ENCODE results near the gene MAP2K1.
"Not testable (repeated sequence)": the region's sequence is repeated elsewhere in the genome, so short reads cannot be mapped to it uniquely, and the experiment has no call there.

Gene MAP2K1

GRCh38 chr15:66388576-66388975, 1.9 kb downstream of the MAP2K1 start:
- TF ChIP-seq CTCF (conservative IDR thresholded peaks at IDR 0.05) (no peak), ZFX (IDR thresholded peaks at IDR 0.05) (no peak)
- H3K27ac ChIP-seq = peak overlapping the region; percentile 25

GRCh38 chr15:66389098-66389858, 2.6 kb downstream of the MAP2K1 start:
- peak overlapping the region; percentile 25 for H3K27ac ChIP-seq
- no peak for TF ChIP-seq ZFX (IDR thresholded peaks at IDR 0.05)
- TF ChIP-seq CTCF (conservative IDR thresholded peaks at IDR 0.05) = no peak

- TF ChIP-seq ZFX (IDR thresholded peaks at IDR 0.05) = no peak
- TF ChIP-seq CTCF (conservative IDR thresholded peaks at IDR 0.05) = no peak
- peak overlapping the region; percentile 25; the same call in 1 of the 2 replicates for H3K27ac ChIP-seq
Observed at GRCh38 chr15:66389859-66390381, 3.2 kb downstream of the MAP2K1 start.

- TF ChIP-seq CTCF (conservative IDR thresholded peaks at IDR 0.05) = no peak
- TF ChIP-seq ZFX (IDR thresholded peaks at IDR 0.05) = no peak
- H3K27ac ChIP-seq = no peak overlapping the region
Observed at GRCh38 chr15:66390678-66391077, 4.0 kb downstream of the MAP2K1 start.

GRCh38 chr15:66393037-66393436, 6.3 kb downstream of the MAP2K1 start:
- not testable (repeated sequence) for H3K27ac ChIP-seq

GRCh38 chr15:66394472-66394871, 7.8 kb downstream of the MAP2K1 start:
- H3K27ac ChIP-seq = no peak overlapping the region
- TF ChIP-seq ZFX (IDR thresholded peaks at IDR 0.05) = no peak
- TF ChIP-seq CTCF (conservative IDR thresholded peaks at IDR 0.05) = no peak

GRCh38 chr15:66394915-66395314, 8.2 kb downstream of the MAP2K1 start:
- no peak overlapping the region for H3K27ac ChIP-seq
- TF ChIP-seq CTCF (conservative IDR thresholded peaks at IDR 0.05) (no peak), ZFX (IDR thresholded peaks at IDR 0.05) (no peak)

GRCh38 chr15:66399276-66399675, 12.6 kb downstream of the MAP2K1 start:
- TF ChIP-seq ZFX (IDR thresholded peaks at IDR 0.05) (no peak), CTCF (conservative IDR thresholded peaks at IDR 0.05) (no peak)
- H3K27ac ChIP-seq = no peak overlapping the region
